Osteoblast (primary cell): ENCODE results near the gene HYDIN. TPM values are rescaled to one million over a fixed set of nuclear protein-coding genes. Genes with fewer than 3 reads are reported as not detected.

Source experiments
- DNase-seq: peaks from one replicate; pipeline ENCODE4 v3.0.0; 2011; ENCODE audit warnings: low spot score, mixed read lengths; ENCODE audit not compliant: insufficient read length; ENCODE audit errors: missing footprints
- H2AFZ ChIP-seq: 2 replicates; pipeline ENCODE4 v1.6.0; 2011; ENCODE audit warnings: mild to moderate bottlenecking, low read length
- H3K27ac ChIP-seq: 2 replicates; pipeline ENCODE4 v1.5.1; 2011; ENCODE audit warnings: mild to moderate bottlenecking, low read depth, low read length, moderate library complexity
- H3K27me3 ChIP-seq: 2 replicates; pipeline ENCODE4 v1.6.0; 2012; ENCODE audit warnings: mild to moderate bottlenecking, control low read depth, inconsistent platforms, low read length, moderate library complexity; ENCODE audit not compliant: insufficient read depth
- H3K36me3 ChIP-seq: 2 replicates; pipeline ENCODE4 v1.5.1; 2011; ENCODE audit warnings: mild to moderate bottlenecking, low read length, control low read depth, moderate library complexity; ENCODE audit not compliant: insufficient read depth
- H3K4me1 ChIP-seq: 2 replicates; pipeline ENCODE4 v1.5.1; 2011; ENCODE audit warnings: mild to moderate bottlenecking, low read length, control low read depth, moderate library complexity; ENCODE audit not compliant: insufficient read depth
- H3K4me2 ChIP-seq: 2 replicates; pipeline ENCODE4 v1.6.0; 2011; ENCODE audit warnings: mild to moderate bottlenecking, low read length; ENCODE audit not compliant: insufficient read depth
- H3K4me3 ChIP-seq: fragments of 200-600 bp; sonication (generic); 3 replicates; pipeline ENCODE4 v1.5.1; 2012; ENCODE audit warnings: mild to moderate bottlenecking, low read length, inconsistent platforms; ENCODE audit not compliant: insufficient read depth
- H3K79me2 ChIP-seq: 2 replicates; pipeline ENCODE4 v1.6.0; 2012; ENCODE audit warnings: mild to moderate bottlenecking, low read length, control low read depth, inconsistent platforms; ENCODE audit not compliant: insufficient read depth
- H3K9me3 ChIP-seq: 2 replicates; pipeline ENCODE4 v1.5.1; 2011; ENCODE audit warnings: low read depth, low read length, control low read depth
- H4K20me1 ChIP-seq: 2 replicates; pipeline ENCODE4 v1.6.0; 2012; ENCODE audit warnings: mild to moderate bottlenecking, low read length, control low read depth; ENCODE audit not compliant: insufficient read depth
- total RNA-seq: library from RNA; depleted of rRNA; stranded (reverse); fragments of >200 nt; gene quantifications from 2 replicates; pipeline ENCODE4 v1.2.3, GENCODE V29; 2012
- TF ChIP-seq, protein P1 (sequence below): IDR thresholded peaks from 2 replicates; pipeline ENCODE4 v1.5.1; 2011; ENCODE audit warnings: mild to moderate bottlenecking, low read depth, low read length, moderate library complexity; ENCODE audit errors: extremely low read depth

Gene HYDIN
- total RNA-seq, 1 donor = 2.9 TPM

- Histone ChIP-seq H3K9me3 (no peaks in the 10 kb centered on the region), H3K4me2 (no peak overlapping the region), H3K79me2 (no peaks in the 10 kb centered on the region)
Measured at GRCh38 chr16:71258372-71258771, 27.9 kb upstream of the HYDIN start.

DNA sequence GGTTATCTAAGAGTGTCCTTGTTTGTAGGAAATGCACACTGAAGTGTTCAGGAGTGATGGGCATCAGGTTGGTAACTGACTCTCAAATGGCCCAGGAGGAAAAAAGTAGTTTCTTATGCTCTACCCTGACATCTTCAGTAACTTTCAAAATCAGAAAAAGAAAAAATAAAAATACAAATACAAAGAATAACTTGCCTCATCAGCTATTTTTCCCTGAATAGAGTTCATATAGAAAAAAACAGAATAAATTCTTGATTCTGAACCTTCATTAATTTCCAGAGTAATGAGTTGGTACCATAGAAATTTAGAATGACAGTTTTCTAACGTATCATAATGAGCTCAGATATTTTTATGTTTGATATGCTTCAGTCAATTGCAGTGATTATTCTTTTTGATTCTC, 27.2 kb upstream of the HYDIN start:
- H3K36me3 ChIP-seq = no peaks in the 10 kb centered on the region
- no peak for DNase-seq
- no peaks in the 10 kb centered on the region for H3K9me3 ChIP-seq
- H3K4me3 ChIP-seq = no peak overlapping the region
- H4K20me1 ChIP-seq = no peaks in the 10 kb centered on the region
- TF ChIP-seq, protein P1, sequence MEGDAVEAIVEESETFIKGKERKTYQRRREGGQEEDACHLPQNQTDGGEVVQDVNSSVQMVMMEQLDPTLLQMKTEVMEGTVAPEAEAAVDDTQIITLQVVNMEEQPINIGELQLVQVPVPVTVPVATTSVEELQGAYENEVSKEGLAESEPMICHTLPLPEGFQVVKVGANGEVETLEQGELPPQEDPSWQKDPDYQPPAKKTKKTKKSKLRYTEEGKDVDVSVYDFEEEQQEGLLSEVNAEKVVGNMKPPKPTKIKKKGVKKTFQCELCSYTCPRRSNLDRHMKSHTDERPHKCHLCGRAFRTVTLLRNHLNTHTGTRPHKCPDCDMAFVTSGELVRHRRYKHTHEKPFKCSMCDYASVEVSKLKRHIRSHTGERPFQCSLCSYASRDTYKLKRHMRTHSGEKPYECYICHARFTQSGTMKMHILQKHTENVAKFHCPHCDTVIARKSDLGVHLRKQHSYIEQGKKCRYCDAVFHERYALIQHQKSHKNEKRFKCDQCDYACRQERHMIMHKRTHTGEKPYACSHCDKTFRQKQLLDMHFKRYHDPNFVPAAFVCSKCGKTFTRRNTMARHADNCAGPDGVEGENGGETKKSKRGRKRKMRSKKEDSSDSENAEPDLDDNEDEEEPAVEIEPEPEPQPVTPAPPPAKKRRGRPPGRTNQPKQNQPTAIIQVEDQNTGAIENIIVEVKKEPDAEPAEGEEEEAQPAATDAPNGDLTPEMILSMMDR = no peak
- no peaks in the 10 kb centered on the region for H3K4me1 ChIP-seq
- H3K4me2 ChIP-seq = no peak overlapping the region
- H3K27me3 ChIP-seq = no peaks in the 10 kb centered on the region
- no peak overlapping the region for H3K27ac ChIP-seq
- no peaks in the 10 kb centered on the region for H3K79me2 ChIP-seq
- H2AFZ ChIP-seq = no peak overlapping the region

More at GRCh38 chr16:71258372-71258771, 27.9 kb upstream of the HYDIN start:
- H3K4me1 ChIP-seq = no peaks in the 10 kb centered on the region
- no peaks in the 10 kb centered on the region for H4K20me1 ChIP-seq
- no peak overlapping the region for H3K4me3 ChIP-seq
- DNase-seq = no peak
- TF ChIP-seq, protein P1 = no peak
- H2AFZ ChIP-seq = no peak overlapping the region
- H3K27ac ChIP-seq = no peak overlapping the region
- no peaks in the 10 kb centered on the region for H3K36me3 ChIP-seq
- H3K27me3 ChIP-seq = no peaks in the 10 kb centered on the region

DNA sequence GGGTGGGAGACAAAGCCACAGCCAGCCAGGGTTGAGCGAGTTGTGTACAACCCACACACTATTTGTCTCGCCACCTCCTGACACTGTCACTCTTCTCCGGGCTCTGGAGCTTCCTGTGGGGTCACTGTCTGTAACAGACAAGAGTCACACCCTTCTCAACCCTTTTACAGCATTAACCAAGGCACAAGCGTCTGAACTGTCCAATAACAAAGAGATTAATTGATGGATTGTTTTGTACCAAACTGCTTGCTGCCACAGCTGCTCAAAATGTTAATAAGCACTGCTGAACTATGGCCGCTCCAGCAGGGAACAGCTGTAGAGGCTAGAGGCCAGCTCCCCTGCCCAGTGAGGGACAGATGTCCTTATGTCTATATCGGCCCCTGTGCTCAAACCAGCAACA, 25.2 kb upstream of the HYDIN start:
- no peak overlapping the region for H3K4me3 ChIP-seq
- H3K27ac ChIP-seq = no peak overlapping the region
- H3K79me2 ChIP-seq = no peaks in the 10 kb centered on the region
- no peaks in the 10 kb centered on the region for H3K4me1 ChIP-seq
- no peak overlapping the region for H2AFZ ChIP-seq
- no peaks in the 10 kb centered on the region for H4K20me1 ChIP-seq
- H3K36me3 ChIP-seq = no peaks in the 10 kb centered on the region
- H3K27me3 ChIP-seq = no peaks in the 10 kb centered on the region
- DNase-seq = no peak
- no peaks in the 10 kb centered on the region for H3K9me3 ChIP-seq
- TF ChIP-seq, protein P1 = no peak
- H3K4me2 ChIP-seq = no peak overlapping the region

DNA sequence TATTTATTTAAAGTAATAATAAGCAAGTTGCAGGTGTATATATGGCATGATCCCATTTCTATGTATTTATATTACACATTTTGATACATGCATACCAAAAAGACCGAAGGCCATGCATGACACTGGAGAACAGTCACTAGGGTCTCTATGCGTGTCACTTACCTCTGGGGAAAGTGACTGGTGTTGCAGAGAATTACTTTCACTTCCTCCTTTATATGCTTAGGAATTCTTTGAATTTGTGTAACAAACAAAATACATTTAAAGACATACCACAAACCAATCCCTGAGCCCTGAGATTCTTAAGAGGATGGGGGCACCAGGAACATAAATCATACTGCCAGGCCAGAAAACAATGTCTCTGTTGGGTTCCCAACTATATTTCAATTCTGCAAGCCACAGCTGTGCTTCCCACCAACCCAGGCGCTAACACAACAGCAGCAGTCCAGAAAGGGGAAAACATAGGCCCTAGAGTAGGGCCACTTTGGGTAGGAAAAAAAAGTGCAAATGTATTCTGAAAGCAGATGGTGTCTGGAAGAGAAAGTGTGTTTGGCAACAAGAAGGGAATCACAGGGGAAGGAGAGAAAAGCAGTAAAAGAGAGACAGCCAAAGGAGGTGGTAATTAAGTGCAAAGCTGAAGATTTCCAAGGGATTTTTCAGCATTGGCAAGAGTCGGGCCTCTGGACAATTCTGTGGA, 24.5 kb upstream of the HYDIN start:
- Histone ChIP-seq H3K36me3 (no peaks in the 10 kb centered on the region), H3K27ac (no peak overlapping the region), H3K4me2 (no peak overlapping the region), H2AFZ (no peak overlapping the region), H3K79me2 (no peaks in the 10 kb centered on the region), H4K20me1 (no peaks in the 10 kb centered on the region), H3K4me3 (no peak overlapping the region), H3K4me1 (no peaks in the 10 kb centered on the region), H3K9me3 (no peaks in the 10 kb centered on the region), H3K27me3 (no peaks in the 10 kb centered on the region)
- TF ChIP-seq, protein P1 = no peak
- no peak for DNase-seq
